Amygdala (tissue), 56 donors: ENCODE measurements around the gene DNAJC6.
A peak's percentile ranks its signal among the peaks of the same experiment; 100 is the strongest.

Experiments used
- DNase-seq, 56 donors: peaks; one replicate each; lab custom pipeline; 2025; lab: John Stamatoyannopoulos, UW

Gene DNAJC6

GRCh38 chr1:65458730-65459396, 149.5 kb downstream of the DNAJC6 start:
- DNase-seq = peak in 1 of 56 donors; percentile 11

DNA sequence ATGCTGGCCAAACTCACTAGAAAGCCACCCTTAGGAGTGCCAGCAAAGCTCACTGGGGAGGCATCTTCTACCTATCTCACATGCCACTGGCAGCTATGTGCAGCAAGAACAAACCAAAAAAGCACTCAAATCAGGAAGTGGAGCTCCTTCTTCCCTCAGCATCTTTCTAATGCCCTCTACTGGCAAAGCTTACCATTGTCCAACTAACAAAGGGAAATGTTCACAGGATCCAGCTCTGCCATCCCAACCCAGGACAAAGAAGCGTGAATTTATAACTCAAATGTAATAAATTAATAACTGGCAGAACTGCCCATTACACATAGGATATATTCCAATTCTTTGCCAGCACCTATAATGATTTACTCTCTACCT, 150.0 kb downstream of the DNAJC6 start:
- DNase-seq = no peak
